Left colon (tissue), 2 donors: ENCODE data around the gene PI4K2B. TPM values are rescaled to one million over a fixed set of nuclear protein-coding genes. Genes with fewer than 3 reads are reported as not detected.
A peak's percentile ranks its signal among the peaks of the same experiment; 100 is the strongest.
"Not testable (repeated sequence)": the region's sequence is repeated elsewhere in the genome, so short reads cannot be mapped to it uniquely, and the experiment has no call there.

ENCODE experiments used
- ATAC-seq: fragments of 200-7000 bp; cut with Tn5 transposase; one replicate; pipeline ENCODE4 v1.9.1; 2020; ENCODE audit warnings: mild to moderate bottlenecking, moderate library complexity
- DNase-seq, 2 donors: peaks; one replicate each; pipeline ENCODE4 v3.0.0-alpha.2; 2020
- intact Hi-C, 2 donors: fragments of 100-400 bp; cut with DNase I in 1 of 2; cut with micrococcal nuclease in 1 of 2; formaldehyde crosslinking; loops; one replicate each; pipeline versions ENCODE4 v1.11.2 to v1.14.0; 2022; cut with DNase I, micrococcal nuclease
- total RNA-seq, 2 donors: library from RNA; stranded (reverse); fragmentation: NEBNext Ultra II Directional; extraction: Animal tissue kit (Norgen Biotek cat#: 25700); gene quantifications; one replicate each; pipeline ENCODE4 v1.2.1, GENCODE V29; 2021
- donor health status: DM: no; HTN: no; CAD: no.
- donor health status: DM: yes; HTN: yes; CAD: no.

Gene PI4K2B
- total RNA-seq, 2 donors from 2014 or later = 23.8 to 28.4 TPM

DNA sequence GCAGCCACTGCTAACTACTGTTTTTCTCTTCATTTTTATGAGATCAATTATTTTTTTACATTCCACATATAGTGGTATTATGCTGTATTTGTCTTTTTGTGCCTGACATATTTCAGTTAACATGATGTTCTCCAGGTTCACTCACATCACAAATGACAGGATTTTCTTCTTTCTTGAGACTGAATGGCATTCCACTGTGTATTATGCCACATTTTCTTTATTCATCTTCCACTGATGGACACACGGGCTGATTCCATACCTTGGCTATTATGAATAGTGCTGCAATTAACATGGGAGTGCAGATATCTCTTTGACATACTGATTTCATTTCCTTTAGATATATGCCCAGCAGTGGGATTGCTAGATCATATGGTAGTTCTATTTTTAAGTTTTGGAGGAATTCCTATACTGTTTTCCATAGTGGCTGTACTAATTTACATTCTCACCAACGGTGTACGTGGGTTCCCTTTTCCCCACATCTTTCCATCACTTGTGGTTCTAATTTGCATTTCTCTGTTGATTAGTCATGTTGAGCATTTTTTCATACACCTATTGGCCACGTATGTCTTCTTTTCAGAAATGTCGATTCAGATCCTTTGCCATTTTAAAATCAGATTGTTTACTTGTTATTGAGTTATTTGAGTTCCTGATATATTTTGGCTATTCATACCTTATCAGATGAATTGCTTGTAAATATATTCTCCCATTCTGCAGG, 63.9 kb downstream of the PI4K2B start:
- no peak for DNase-seq
- intact Hi-C loops = no loop called here
- ATAC-seq = no peak

DNA sequence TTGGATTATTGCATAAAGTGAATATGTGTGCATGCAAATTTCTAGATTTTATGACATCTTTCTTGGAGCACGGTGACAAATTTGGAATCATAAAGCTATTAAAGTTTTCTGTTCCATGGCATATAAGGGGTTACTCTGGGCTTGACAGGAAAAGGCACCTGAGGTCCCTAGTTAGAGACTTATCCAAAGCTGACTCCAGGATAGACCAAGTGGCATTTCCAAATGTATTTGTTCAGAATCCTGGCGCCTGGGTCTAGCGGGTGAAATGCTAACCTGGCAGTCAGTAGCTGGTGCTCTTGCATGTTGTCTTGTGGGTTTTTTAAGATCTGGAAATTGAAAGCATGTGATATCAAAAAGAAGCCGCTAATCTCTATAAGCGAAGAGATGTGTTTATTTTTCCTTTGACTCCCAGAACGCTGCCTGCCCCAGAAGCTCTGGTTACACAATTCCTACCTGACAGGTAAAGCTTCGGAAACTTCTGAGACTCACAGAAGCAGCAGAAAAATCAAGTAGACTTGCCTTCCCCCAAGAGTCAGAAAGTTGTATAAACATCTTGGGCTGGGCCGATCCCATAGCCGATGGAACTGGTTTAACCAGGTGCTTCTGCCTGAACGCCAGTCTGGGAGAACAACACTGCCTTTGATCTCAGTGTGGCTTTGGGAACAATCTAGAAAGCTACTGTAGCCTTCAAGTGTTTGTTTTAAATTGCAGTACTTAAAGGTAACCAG, 65.8 kb downstream of the PI4K2B start:
- DNase-seq (peak; percentile 22 to 41), ATAC-seq (peak; percentile 98)
- intact Hi-C loops = no loop called here

DNA sequence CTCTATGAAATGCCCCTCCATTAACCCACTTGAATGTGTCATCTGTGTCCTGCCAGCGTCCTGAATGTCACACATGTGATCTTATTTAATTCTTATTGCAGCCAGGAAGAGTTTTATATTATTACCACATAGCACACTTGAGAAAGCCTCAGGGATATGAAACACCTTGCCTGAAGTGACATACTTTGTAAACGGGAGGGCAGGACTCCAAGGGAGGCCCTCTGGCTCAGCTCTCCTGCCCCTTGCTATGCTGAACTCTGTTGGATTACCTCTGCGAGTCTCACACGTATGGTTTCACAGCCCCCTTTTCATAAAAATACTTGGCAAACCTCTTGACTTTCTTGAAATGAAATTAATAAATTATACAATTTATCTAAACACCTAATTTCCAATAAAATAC, 67.6 kb downstream of the PI4K2B start:
- intact Hi-C loops = no loop called here
- DNase-seq (no peak), ATAC-seq (no peak)

DNA sequence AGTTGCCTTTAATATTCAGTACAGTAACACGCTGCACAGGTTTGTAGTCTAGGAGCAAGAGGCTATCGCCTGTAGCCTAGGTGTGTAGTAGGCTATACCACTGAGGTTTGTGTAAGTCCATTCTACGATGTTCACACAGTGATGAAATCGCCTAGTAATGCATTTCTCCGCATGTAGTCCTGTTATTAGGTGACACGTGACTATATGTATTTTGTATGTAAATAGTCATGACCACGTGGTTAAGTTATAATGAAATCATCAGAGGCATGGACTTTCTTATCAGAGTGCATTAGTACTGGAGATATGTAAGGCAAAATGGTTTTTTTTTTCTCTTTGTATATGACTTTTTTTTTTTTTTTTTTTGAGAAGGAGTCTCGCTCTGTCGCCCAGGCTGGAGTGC, 68.8 kb downstream of the PI4K2B start:
- ATAC-seq (no peak), DNase-seq (no peak)
- intact Hi-C loops = no loop called here

DNA sequence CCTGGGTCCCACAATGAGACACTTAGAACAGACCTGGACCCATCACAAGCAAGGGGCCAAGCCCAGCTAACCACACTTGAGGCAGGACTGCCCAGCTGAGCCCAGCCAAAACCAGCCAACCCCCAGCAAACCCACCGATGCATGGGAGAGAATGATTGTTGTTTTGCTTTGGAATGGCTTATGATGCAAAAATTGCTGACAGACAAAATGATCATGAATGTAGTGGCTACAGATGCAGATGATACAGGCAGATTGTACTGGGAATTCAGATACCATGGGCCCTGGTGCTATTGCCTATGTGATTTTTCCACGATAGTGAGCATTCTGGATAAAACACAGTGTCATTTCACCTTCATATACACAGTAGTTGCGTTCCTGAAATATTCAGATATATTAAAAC, 69.7 kb downstream of the PI4K2B start:
- no peak for ATAC-seq
- intact Hi-C loops = no loop called here
- DNase-seq = no peak

DNA sequence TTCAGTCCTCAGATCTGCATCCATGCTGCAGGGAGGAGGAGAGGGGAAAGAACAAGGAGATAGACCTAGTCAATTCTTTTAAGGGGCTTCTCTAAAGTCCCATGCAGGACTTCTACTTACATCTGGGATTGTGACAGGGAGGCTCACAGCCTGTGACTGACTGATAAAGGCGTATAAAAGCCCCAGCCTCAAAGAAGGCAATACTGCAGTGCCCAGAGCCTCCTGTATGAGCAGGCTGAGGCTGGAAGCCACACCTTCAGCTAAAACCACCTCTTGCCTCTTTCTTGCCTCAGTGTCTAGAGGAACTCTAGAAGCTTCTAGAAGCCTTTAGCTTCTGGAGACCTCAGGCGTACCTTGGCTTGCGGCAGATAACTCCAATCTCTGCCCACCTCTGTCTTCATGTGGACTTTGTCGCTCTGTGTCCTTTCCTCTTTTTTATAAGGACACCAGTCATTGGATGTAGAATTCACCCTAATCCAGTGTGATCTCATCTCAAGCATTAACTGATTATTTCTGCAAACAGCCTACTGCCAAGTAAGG, 72.8 kb downstream of the PI4K2B start:
- no peak for ATAC-seq
- DNase-seq = no peak
- intact Hi-C loops = no loop called here

DNA sequence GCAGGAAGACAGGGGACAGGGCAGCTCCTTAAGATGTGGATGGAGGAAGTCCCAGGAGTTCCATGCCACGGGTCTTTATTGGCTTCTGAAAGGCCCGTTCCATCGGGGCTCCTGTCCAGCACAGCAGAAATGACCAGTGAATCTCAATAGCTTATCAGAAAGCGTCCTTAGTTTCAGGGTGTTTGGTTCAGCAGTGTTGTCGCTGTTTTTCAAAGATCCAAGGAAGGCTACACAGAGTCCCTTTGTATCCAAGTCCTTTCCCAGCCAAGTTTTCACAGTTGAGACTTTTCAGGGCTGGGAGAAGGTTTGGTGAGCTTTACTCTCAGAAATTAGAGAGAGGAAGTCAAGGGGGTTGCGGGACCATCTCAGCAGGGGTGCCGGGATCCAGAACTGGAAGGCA, 73.8 kb downstream of the PI4K2B start:
- DNase-seq (no peak), ATAC-seq (no peak)
- intact Hi-C loops = no loop called here

DNA sequence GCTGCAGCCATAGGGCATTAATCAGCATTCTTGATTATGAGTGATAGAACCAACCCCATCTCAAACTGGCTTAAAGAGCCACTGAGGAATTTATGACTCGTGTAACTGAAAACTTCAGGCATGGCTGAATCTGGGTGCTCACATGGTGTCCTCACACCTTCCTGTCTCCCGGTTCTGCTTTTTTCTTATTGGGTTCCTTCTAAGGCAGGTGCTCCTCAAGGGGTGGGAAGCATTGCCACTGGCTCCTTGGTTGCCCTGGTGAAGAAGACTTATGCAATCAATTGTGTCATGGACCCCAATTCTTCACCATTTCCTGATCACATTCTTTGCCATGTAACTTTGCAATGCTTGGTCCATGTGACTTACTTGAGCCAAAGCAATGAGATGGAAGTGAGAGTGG, 74.5 kb downstream of the PI4K2B start:
- DNase-seq (no peak), ATAC-seq (no peak)
- intact Hi-C loops = no loop called here

DNA sequence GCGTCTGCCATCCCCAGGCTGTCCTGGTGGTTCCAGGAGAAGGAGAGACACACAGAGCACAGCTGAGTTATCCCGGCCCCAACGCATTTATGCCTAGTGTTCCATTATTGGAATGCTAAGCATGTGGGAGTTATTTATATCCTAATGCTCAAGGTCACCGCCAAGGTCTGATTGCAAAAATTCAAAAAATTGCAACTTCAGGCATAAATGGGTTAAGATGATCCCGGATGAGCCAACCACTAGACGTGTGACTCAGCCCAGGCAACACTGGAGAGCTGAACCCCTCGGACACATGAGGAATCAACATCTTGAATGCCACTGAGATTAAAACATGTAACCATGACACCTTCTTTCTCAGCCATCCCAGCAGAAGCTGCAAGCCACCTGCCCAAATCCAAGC, 74.9 kb downstream of the PI4K2B start:
- ATAC-seq (no peak), DNase-seq (no peak)
- intact Hi-C loops = no loop called here

DNA sequence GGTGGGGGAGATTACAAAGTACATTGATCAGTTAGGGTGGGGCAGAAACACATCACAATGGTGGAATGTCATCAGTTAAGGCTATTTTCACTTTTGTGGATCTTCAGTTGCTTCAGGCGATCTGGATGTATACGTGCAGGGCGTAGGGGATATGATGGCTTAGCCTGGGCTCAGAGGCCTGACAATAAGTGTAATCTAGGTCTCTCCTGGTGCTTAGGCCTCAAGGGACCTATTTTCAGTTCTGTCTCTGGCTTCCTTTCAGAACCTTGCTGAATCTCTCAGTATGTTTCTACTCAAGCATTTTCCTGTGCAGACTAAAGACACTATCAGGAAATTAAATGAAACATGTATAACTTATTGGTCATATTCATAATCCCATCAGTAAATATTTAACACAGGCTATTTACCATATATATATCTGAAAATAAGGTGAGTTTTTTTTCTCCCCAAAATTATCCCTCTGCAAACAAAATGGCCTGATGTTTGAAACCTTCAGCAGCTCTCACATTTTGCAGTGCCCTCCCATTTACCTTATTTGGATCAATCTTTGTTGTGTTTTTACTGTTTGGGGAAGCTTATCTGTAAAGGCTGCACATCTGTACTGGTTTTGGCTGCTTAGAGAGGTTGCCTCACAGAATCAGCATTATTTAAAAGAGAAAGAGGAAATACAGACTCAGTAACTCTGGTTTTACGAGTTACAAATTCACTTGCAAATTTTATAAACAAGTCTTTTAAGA, 76.4 kb downstream of the PI4K2B start:
- intact Hi-C loops = no loop called here
- ATAC-seq (no peak), DNase-seq (no peak)

DNA sequence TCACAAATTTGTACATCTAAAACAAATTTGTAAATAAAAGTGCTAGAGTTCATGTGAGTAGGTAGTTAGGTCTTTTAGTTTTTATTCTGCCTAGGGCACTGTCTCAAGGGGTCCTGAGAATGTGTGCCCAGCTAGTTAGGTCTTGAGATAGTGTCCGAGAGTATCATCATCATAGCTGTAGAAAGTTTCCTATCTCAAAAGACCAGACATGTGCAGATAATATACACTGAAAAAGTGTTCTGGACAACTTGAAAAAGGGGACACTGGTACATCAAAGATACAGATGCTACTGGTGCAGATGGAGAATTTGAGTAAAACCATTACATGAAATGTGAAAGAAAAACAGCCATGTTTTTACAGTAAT, 77.0 kb downstream of the PI4K2B start:
- intact Hi-C loops = no loop called here
- ATAC-seq = no peak
- no peak for DNase-seq

DNA sequence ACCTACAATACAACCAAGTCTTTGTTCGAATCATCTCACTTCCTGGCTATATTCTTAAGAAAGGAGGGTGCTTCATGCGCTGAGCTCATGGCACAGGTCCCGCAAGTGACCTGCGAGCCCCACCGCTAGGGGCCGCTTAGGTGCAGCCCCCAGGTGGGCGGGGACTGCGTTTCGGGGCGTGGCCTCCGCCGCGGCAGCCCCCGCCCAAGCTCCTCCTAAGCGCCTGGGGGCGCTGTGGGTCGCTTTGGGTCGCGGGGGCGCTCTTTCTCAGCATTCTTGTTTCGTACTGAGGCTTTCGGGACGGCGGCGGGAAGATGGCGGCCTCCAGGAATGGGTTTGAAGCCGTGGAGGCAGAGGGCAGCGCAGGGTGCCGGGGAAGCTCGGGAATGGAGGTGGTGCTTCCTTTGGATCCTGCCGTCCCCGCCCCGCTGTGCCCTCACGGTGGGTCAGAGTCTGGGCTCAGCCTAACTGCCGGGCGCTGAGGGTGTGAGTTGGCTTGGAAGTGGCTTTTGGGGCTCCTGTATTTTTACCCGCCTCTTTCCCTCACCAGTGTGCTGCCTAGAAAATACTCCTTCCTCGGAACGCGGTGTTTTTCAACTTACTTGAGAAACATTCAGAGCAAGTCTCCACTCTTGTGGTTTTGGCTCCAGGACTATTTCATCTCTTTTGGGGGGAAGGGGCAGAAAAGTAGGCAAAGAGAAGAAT, 78.8 kb downstream of the PI4K2B start, which contains the start of gene ZCCHC4:
ZCCHC4 (plus strand) TSS at position 279 of the 705 bp plus-strand sequence; CDS start at position 315, 36 bp downstream.
- peak; percentile 89 to 94 for DNase-seq
- intact Hi-C loops = no loop called here
- peak; percentile 96 for ATAC-seq

DNA sequence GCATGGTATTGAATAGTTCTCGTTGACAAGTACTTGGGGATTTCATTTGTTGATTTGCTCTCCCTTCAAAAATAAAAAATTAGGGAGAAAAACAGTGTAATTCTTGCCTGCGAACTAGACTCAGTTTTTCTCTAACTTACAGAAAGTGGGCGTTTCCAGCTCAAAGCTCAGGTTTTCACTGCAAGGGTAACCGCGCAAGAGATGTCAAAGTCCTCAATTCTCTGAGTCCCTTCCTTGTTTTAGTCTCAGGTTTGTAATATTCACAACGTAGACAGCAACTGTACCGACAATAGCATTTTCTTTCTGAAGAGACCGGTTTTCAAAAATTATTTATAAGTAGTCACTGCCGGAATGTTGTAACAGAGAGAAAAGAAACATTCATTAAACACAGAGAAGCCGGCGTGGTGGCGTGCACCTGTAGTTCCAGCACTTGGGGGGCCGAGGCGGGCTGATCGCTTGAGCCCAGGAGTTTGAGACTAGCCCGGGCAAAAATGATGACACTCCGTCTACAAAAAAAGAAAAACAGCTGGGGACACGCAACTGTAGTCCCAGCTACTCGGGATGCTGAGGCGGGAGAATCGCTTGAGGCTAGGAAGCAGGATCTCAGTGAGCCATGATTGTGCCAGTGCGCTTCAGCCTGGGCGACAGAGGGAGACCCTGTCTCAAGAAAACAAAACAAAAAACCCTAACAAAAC, 79.5 kb downstream of the PI4K2B start:
- intact Hi-C loops = no loop called here
- peak; percentile 44 for DNase-seq
- ATAC-seq = peak; percentile 69

DNA sequence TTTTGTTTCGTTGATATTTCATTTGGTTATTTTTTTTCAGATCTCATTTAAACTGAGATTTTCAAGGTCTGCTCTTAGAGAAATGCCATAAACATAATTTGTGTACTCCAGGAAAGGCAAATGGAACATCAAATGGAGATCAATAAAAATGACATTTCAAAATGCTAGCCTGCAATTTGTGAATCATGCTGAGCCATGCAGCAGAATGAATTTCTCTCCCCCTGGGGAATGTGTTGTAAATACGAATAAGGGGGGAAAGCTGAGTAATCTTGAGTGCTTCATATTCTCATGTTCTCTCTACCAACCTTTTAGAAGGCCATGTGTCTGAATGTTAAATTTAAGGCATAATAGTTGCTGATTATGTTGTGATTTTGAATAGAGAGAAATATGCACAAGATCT, 86.5 kb downstream of the PI4K2B start:
- no peak for ATAC-seq
- intact Hi-C loops = no loop called here

DNA sequence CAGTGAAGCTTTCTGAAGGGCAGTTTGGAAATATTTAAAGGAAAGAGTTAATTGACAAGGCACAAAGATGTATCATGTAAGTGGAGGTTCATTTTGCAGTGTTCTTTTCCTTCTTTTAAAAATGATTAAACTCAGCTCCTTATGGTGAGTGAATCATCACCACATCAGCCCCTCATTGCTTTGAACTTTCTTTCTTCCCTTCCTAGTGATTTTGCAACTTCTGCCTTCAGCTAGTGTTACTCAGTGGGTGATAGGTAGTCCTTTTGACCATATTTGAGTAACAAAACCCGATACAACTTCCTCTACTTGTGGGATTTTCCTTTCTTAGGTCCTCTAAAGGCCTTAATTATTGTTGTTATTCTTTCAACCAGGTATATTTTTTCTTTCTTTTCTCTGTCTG, 86.9 kb downstream of the PI4K2B start:
- intact Hi-C loops = no loop called here
- ATAC-seq (no peak), DNase-seq (no peak)

More for the DNA sequence above, 86.5 kb downstream of the PI4K2B start:
- no peak for DNase-seq

DNA sequence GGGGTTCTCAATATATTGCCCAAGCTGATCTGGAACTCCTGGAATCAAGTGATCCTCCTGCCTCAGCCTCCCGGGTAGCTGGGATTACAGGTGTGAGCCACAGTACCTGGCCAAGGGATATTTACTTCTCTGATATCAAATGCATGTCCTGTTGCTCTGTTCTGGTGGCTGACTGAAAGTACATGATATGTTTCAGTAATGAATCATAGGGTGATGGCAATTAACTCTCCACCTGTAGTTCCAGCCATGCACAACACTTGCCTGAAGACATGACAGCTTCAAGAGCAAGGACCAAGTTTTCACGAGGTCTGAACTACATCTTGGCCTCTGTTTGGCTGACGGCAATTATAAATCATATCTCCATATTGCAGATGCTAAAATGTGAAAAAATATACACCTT, 87.9 kb downstream of the PI4K2B start:
- DNase-seq = no peak

DNA sequence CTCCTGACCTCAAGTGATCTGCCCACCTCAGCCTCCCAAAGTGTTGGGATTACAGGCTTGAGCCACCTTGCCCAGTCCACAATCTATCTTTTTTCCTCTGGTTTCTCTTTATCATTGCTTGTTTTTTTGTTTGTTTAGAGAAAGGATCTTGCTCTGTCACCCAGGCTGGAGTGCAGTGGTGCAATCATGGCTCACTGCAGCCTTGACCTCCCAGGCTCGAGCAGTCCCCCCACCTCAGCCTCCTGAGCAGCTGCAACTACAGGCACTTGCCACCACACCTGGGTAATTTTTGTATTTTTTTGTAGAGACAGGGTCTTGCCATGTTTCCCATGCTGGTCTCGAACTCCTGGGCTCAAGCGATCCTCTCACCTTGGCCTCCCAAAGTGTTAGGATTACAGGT, 94.6 kb downstream of the PI4K2B start:
- DNase-seq, intact Hi-C loops: not testable (repeated sequence)

More for the DNA sequence above, 87.9 kb downstream of the PI4K2B start:
- no peak for ATAC-seq
- intact Hi-C loops = no loop called here

More for the DNA sequence above, 94.6 kb downstream of the PI4K2B start:
- not testable (repeated sequence) for ATAC-seq
